IMR-90 (cell line): ENCODE measurements around the gene RGS3. TPM values are rescaled to one million over a fixed set of nuclear protein-coding genes. Genes with fewer than 3 reads are reported as not detected.

Experiments used
- ATAC-seq: fragments of 200-7000 bp; cut with Tn5 transposase; 2 replicates; pipeline ENCODE4 v1.9.1; 2020; ENCODE audit warnings: low read depth, mild to moderate bottlenecking, moderate library complexity
- BruUV-seq: library from RNA; stranded (reverse); fragments of 400-500 nt; replicated peaks from 2 replicates; lab custom pipeline; 2021; lab: Mats Ljungman, UMichigan
- CTCF ChIA-PET: fragments of 300-600 bp; formaldehyde crosslinking; extraction: SDS; loops from one replicate; lab custom pipeline; 2021; ENCODE audit warnings: antibody characterized with exemption; lab: Yijun Ruan, JAX
- POLR2A ChIA-PET: fragments of 300-600 bp; sonication (Branson Sonifier 250); formaldehyde crosslinking; loops from one replicate; lab custom pipeline; 2022; ENCODE audit warnings: antibody characterized with exemption; ENCODE audit not compliant: unreplicated experiment; lab: Charles Lee
- DNase-seq: peaks from one replicate; pipeline ENCODE4 v3.0.0; 2013
- H2AFZ ChIP-seq: replicated peaks from 2 replicates; pipeline ENCODE3; 2013; ENCODE audit warnings: low read length, mild to moderate bottlenecking; ENCODE audit not compliant: poor library complexity
- H2AK5ac ChIP-seq: 2 replicates; pipeline ENCODE4 v1.6.1; 2013; ENCODE audit warnings: low read depth, low read length, inconsistent platforms
- H2AK9ac ChIP-seq: replicated peaks from 2 replicates; pipeline ENCODE3; 2013; ENCODE audit warnings: mild to moderate bottlenecking, low read depth, low read length, moderate library complexity; ENCODE audit not compliant: poor library complexity
- H2BK120ac ChIP-seq: 2 replicates; pipeline ENCODE4 v1.6.1; 2013; ENCODE audit warnings: low read depth, low read length, inconsistent platforms
- H2BK15ac ChIP-seq: 3 replicates; pipeline ENCODE4 v1.6.1; 2013; ENCODE audit warnings: low read depth, low read length, inconsistent platforms
- H2BK20ac ChIP-seq: 2 replicates; pipeline ENCODE4 v1.6.1; 2013; ENCODE audit warnings: low read depth, mild to moderate bottlenecking, inconsistent platforms, low read length, moderate library complexity
- H2BK5ac ChIP-seq: 2 replicates; pipeline ENCODE4 v1.6.1; 2013; ENCODE audit warnings: mild to moderate bottlenecking, low read depth, low read length, inconsistent platforms; ENCODE audit not compliant: poor library complexity, severe bottlenecking
- H3K14ac ChIP-seq: replicated peaks from 2 replicates; pipeline ENCODE4 v1.6.1; 2013; ENCODE audit warnings: low read depth, low read length, inconsistent platforms
- H3K18ac ChIP-seq: 2 replicates; pipeline ENCODE4 v1.6.1; 2013; ENCODE audit warnings: low read depth, low read length, control low read depth
- H3K23ac ChIP-seq: 2 replicates; pipeline ENCODE4 v1.6.1; 2013; ENCODE audit warnings: low read depth, low read length, inconsistent platforms
- H3K27ac ChIP-seq: 2 replicates; pipeline ENCODE4 v1.5.1; 2013; ENCODE audit warnings: mild to moderate bottlenecking, control low read depth, low read length; ENCODE audit not compliant: insufficient read depth
- H3K27me3 ChIP-seq: 2 replicates; pipeline ENCODE4 v1.6.1; 2013; ENCODE audit warnings: low read length; ENCODE audit not compliant: control insufficient read depth, insufficient read depth
- H3K36me3 ChIP-seq: 2 replicates; pipeline ENCODE4 v1.6.1; 2013; ENCODE audit warnings: low read length, mixed read lengths; ENCODE audit not compliant: control insufficient read depth, insufficient read depth
- H3K4ac ChIP-seq: 2 replicates; pipeline ENCODE4 v1.6.1; 2013; ENCODE audit warnings: low read depth, low read length, inconsistent platforms
- H3K4me1 ChIP-seq: 2 replicates; pipeline ENCODE4 v1.6.1; 2013; ENCODE audit warnings: low read length, mixed read lengths; ENCODE audit not compliant: control insufficient read depth, insufficient read depth
- H3K4me2 ChIP-seq: 2 replicates; pipeline ENCODE4 v1.6.1; 2013; ENCODE audit warnings: low read depth, mild to moderate bottlenecking, control low read depth, low read length, moderate library complexity
- H3K4me3 ChIP-seq: 2 replicates; pipeline ENCODE4 v1.5.1; 2013; ENCODE audit warnings: low read depth, mild to moderate bottlenecking, control low read depth, low read length, moderate library complexity; ENCODE audit not compliant: insufficient read depth
- H3K56ac ChIP-seq: 2 replicates; pipeline ENCODE4 v1.6.1; 2013; ENCODE audit warnings: low read length, inconsistent platforms; ENCODE audit not compliant: insufficient read depth; ENCODE audit errors: extremely low read depth
- H3K79me1 ChIP-seq, 2 experiments: 2 replicates each; pipeline ENCODE4 v1.6.1; 2013; ENCODE audit warnings: low read length in 2 of 2, inconsistent platforms in 1 of 2, low read depth in 1 of 2
- H3K9ac ChIP-seq: 2 replicates; pipeline ENCODE4 v1.6.1; 2013; ENCODE audit warnings: low read depth, low read length, control low read depth
- H3K9me1 ChIP-seq: 2 replicates; pipeline ENCODE4 v1.6.1; 2013; ENCODE audit warnings: low read length, inconsistent platforms; ENCODE audit not compliant: insufficient read depth
- H3K9me3 ChIP-seq: 2 replicates; pipeline ENCODE4 v1.6.1; 2013; ENCODE audit warnings: low read length; ENCODE audit not compliant: control insufficient read depth, insufficient read depth
- H4K20me1 ChIP-seq: 2 replicates; pipeline ENCODE4 v1.6.1; 2013; ENCODE audit warnings: low read length, inconsistent platforms; ENCODE audit not compliant: insufficient read depth
- H4K5ac ChIP-seq: 2 replicates; pipeline ENCODE4 v1.6.1; 2013; ENCODE audit warnings: mild to moderate bottlenecking, low read depth, low read length, control low read depth
- H4K8ac ChIP-seq, 2 experiments: 2 replicates each; pipeline ENCODE4 v1.6.1; 2013; ENCODE audit warnings: low read depth in 2 of 2, low read length in 2 of 2, control low read depth in 1 of 2, inconsistent platforms in 1 of 2
- H4K91ac ChIP-seq: 2 replicates; pipeline ENCODE4 v1.6.1; 2013; ENCODE audit warnings: low read depth, low read length, inconsistent platforms; ENCODE audit not compliant: insufficient read depth
- BHLHE40 ChIP-seq: fragments of 150-350 bp; IDR thresholded peaks from 2 replicates; pipeline ENCODE4 v1.6.1; 2016; ENCODE audit warnings: mild to moderate bottlenecking, low read depth, low read length
- CEBPB ChIP-seq: IDR thresholded peaks from 2 replicates; pipeline ENCODE4 v1.6.1; 2012; ENCODE audit warnings: low read depth, low read length, improper control_type of control experiment
- CHD1 ChIP-seq: IDR thresholded peaks from 2 replicates; pipeline ENCODE4 v1.6.1; 2012; ENCODE audit warnings: low read depth, low read length, improper control_type of control experiment
- FOS ChIP-seq: fragments of 150-350 bp; IDR thresholded peaks from 2 replicates; pipeline ENCODE4 v1.6.1; 2016; ENCODE audit warnings: low read depth, low read length
- MAFK ChIP-seq: IDR thresholded peaks from 2 replicates; pipeline ENCODE4 v1.6.1; 2012; ENCODE audit warnings: low read depth, low read length, improper control_type of control experiment
- MAZ ChIP-seq: IDR thresholded peaks from 2 replicates; pipeline ENCODE4 v1.6.1; 2012; ENCODE audit warnings: low read depth, mild to moderate bottlenecking, low read length, improper control_type of control experiment, moderate library complexity, borderline replicate concordance
- MXI1 ChIP-seq: IDR thresholded peaks from 2 replicates; pipeline ENCODE4 v1.6.1; 2012; ENCODE audit warnings: low read depth, mild to moderate bottlenecking, low read length, moderate library complexity, borderline replicate concordance
- NFE2L2 ChIP-seq: fragments of 150-350 bp; IDR thresholded peaks from 2 replicates; pipeline ENCODE4 v1.6.1; 2016; ENCODE audit warnings: low read depth, mild to moderate bottlenecking, low read length
- POLR2A ChIP-seq: IDR thresholded peaks from 2 replicates; pipeline ENCODE4 v1.6.1; 2012; ENCODE audit warnings: mild to moderate bottlenecking, low read depth, low read length
- RAD21 ChIP-seq: IDR thresholded peaks from 2 replicates; pipeline ENCODE4 v1.6.1; 2012; ENCODE audit warnings: low read length, improper control_type of control experiment
- RFX5 ChIP-seq: IDR thresholded peaks from 2 replicates; pipeline ENCODE4 v1.8.0; 2012; ENCODE audit warnings: low read depth, mild to moderate bottlenecking, low read length, moderate library complexity
- WGBS, 2 experiments: methylation state at CpG; one replicate each; pipeline versions ENCODE4 v1.1.5 to v1.1.7; 2013; ENCODE audit warnings: missing lambda C conversion rate in 2 of 2; ENCODE audit not compliant: insufficient read length in 1 of 2; ENCODE audit errors: extremely low coverage in 2 of 2; 5-methylcytosine and 5-hydroxymethylcytosine counted together
- dilution Hi-C: fragments of 300-500 bp; cut with HindIII; formaldehyde crosslinking; loops from one replicate; pipeline ENCODE4 v1.14.3; 2018; ENCODE audit warnings: low sequenced_read_pairs; ENCODE audit not compliant: unreplicated experiment
- in situ Hi-C: fragments of 300-500 bp; cut with MboI; formaldehyde crosslinking; loops from 3 replicates; pipeline ENCODE4 v1.14.3; 2019; ENCODE audit warnings: low sequenced_read_pairs, inconsistent platforms, mixed read lengths
- intact Hi-C: fragments of 100-400 bp; cut with micrococcal nuclease; formaldehyde crosslinking; loops from 2 replicates; pipeline ENCODE4 v1.10.0; 2022
- polyA plus RNA-seq, 3 experiments: library from polyadenylated mRNA; depleted of rRNA; stranded (reverse); fragments of >200 nt; gene quantifications; 2 replicates each; pipeline ENCODE4 v1.2.3, GENCODE V29; 2012; ENCODE audit warnings: low replicate concordance in 1 of 3
- total RNA-seq: library from RNA; depleted of rRNA; stranded (reverse); fragments of >200 nt; gene quantifications from 2 replicates; pipeline ENCODE4 v1.2.3, GENCODE V29; 2012
- TF ChIP-seq, protein P1 (sequence below): fragments of 150-350 bp; IDR thresholded peaks from 2 replicates; pipeline ENCODE4 v1.6.1; 2016; ENCODE audit warnings: low read depth, mild to moderate bottlenecking, low read length, moderate library complexity, borderline replicate concordance
- TF ChIP-seq, protein P2 (sequence below): conservative IDR thresholded peaks from 2 replicates; pipeline ENCODE4 v1.5.1; 2012; ENCODE audit warnings: mild to moderate bottlenecking, low read depth, low read length, improper control_type of control experiment
- TF ChIP-seq, protein P3 (sequence below): fragments of 150-350 bp; IDR thresholded peaks from 2 replicates; pipeline ENCODE4 v1.6.1; 2017; ENCODE audit warnings: mild to moderate bottlenecking, antibody characterized with exemption, low read length, low read depth

Gene RGS3
- total and polyA plus RNA-seq, 2 of the 4 experiments (the other 2 are of a cell fraction): 51.8 to 65.6 TPM

DNA sequence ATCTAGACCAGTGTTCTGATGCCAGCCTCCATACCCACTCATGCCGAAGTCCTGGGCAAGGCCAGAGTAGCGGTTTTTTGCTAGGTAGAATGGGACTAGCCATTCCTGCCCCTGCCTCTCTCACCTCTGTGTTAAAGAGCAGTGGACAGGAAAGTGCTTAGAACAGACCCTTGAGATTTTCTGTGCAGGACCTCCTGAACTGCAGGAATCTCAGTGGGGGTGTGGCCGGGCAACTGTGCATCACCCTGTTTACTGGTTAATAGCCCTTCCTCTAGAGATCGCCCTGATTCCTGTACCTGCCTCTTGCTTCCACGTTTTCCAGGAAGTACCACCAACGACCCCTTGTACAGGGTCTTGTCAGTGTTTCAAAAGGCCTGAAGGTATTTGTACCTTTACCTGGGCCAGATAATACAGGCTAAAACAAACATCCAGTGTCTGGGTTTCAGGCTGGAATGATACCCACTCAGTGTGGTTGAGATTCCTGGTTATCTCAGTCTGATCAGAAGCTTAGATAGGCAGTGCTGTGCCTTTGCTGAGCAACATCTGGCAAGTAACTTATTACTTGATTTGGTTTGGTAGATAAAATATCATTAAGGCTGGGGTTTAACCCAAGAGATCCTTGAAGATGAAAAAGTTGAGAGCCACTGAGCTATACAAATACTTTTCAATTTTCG is 65.9 kb downstream of the RGS3 start:
- no peak overlapping the region for H3K4ac ChIP-seq
- no peak overlapping the region for H2AFZ ChIP-seq
- 90% methylated on average over 2 of the region's 7 CpGs; no CpG with 5 or more reads in 1 of the 2 experiments for WGBS, 2 experiments
- ChIA-PET POLR2A (no interaction called here), CTCF (no interaction called here)
- H3K56ac ChIP-seq: no peak overlapping the region
- H3K23ac ChIP-seq: no peak overlapping the region
- in situ Hi-C loops (no loop called here), intact Hi-C loops (no loop called here), dilution Hi-C loops (no loop called here)
- no peaks in the 10 kb centered on the region for H4K20me1 ChIP-seq
- no peak overlapping the region for H2BK15ac ChIP-seq
- no peak overlapping the region for H2BK5ac ChIP-seq
- no peak overlapping the region for H3K4me2 ChIP-seq
- H2AK9ac ChIP-seq: no peak overlapping the region
- H3K9me1 ChIP-seq: peaks cover 2% of the 10 kb centered on the region; the same call in 1 of the 2 replicates
- ATAC-seq: no peak
- TF ChIP-seq MAZ (no peak), NFE2L2 (no peak), BHLHE40 (no peak), RFX5 (no peak), MXI1 (no peak), FOS (no peak), POLR2A (no peak), CHD1 (no peak), CEBPB (no peak), RAD21 (no peak), MAFK (no peak)
- TF ChIP-seq, protein P1, sequence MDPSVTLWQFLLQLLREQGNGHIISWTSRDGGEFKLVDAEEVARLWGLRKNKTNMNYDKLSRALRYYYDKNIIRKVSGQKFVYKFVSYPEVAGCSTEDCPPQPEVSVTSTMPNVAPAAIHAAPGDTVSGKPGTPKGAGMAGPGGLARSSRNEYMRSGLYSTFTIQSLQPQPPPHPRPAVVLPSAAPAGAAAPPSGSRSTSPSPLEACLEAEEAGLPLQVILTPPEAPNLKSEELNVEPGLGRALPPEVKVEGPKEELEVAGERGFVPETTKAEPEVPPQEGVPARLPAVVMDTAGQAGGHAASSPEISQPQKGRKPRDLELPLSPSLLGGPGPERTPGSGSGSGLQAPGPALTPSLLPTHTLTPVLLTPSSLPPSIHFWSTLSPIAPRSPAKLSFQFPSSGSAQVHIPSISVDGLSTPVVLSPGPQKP: no peak
- TF ChIP-seq, protein P2, sequence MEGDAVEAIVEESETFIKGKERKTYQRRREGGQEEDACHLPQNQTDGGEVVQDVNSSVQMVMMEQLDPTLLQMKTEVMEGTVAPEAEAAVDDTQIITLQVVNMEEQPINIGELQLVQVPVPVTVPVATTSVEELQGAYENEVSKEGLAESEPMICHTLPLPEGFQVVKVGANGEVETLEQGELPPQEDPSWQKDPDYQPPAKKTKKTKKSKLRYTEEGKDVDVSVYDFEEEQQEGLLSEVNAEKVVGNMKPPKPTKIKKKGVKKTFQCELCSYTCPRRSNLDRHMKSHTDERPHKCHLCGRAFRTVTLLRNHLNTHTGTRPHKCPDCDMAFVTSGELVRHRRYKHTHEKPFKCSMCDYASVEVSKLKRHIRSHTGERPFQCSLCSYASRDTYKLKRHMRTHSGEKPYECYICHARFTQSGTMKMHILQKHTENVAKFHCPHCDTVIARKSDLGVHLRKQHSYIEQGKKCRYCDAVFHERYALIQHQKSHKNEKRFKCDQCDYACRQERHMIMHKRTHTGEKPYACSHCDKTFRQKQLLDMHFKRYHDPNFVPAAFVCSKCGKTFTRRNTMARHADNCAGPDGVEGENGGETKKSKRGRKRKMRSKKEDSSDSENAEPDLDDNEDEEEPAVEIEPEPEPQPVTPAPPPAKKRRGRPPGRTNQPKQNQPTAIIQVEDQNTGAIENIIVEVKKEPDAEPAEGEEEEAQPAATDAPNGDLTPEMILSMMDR: no peak
- TF ChIP-seq, protein P3, sequence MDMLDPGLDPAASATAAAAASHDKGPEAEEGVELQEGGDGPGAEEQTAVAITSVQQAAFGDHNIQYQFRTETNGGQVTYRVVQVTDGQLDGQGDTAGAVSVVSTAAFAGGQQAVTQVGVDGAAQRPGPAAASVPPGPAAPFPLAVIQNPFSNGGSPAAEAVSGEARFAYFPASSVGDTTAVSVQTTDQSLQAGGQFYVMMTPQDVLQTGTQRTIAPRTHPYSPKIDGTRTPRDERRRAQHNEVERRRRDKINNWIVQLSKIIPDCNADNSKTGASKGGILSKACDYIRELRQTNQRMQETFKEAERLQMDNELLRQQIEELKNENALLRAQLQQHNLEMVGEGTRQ: no peak
- DNase-seq: no peak
- no peak overlapping the region for H2BK120ac ChIP-seq
- H4K8ac ChIP-seq: no peak overlapping the region
- no peak overlapping the region for H3K14ac ChIP-seq
- BruUV-seq: no TSS peak
- H3K27ac ChIP-seq: no peak overlapping the region
- H2BK20ac ChIP-seq: no peak overlapping the region
- H3K79me1 ChIP-seq: no peaks in the 10 kb centered on the region
- no peaks in the 10 kb centered on the region for H3K36me3 ChIP-seq
- no peak overlapping the region for H4K91ac ChIP-seq
- no peak overlapping the region for H4K5ac ChIP-seq
- no peak overlapping the region for H3K4me3 ChIP-seq
- no peak overlapping the region for H3K18ac ChIP-seq
- H3K9ac ChIP-seq: no peak overlapping the region
- H2AK5ac ChIP-seq: no peak overlapping the region
- H3K9me3 ChIP-seq: no peaks in the 10 kb centered on the region
- H3K4me1 ChIP-seq: peaks cover 2% of the 10 kb centered on the region; the same call in 1 of the 2 replicates
- H3K27me3 ChIP-seq: no peaks in the 10 kb centered on the region
